KMS-11 (cell line): ENCODE measurements around the gene AFF1.

Experiments
- H2AFZ ChIP-seq: fragments of 200-600 bp; sonication (generic); 2 replicates; pipeline ENCODE4 v1.6.1; 2016; ENCODE audit warnings: antibody characterized with exemption, mixed run types, low read depth
- H3K27ac ChIP-seq: fragments of 200-600 bp; sonication (generic); 2 replicates; pipeline ENCODE4 v1.6.1; 2016; ENCODE audit warnings: mild to moderate bottlenecking, mixed run types
- H3K27me3 ChIP-seq: fragments of 200-600 bp; sonication (generic); 2 replicates; pipeline ENCODE4 v1.6.1; 2017; ENCODE audit warnings: mild to moderate bottlenecking, low read depth, mixed run types, moderate library complexity; ENCODE audit not compliant: insufficient read depth
- H3K36me3 ChIP-seq: fragments of 200-600 bp; sonication (generic); 2 replicates; pipeline ENCODE4 v1.6.1; 2017; ENCODE audit warnings: mild to moderate bottlenecking, mixed run types; ENCODE audit not compliant: insufficient read depth
- H3K4me1 ChIP-seq: fragments of 200-600 bp; sonication (generic); 2 replicates; pipeline ENCODE4 v1.6.1; 2016; ENCODE audit warnings: mild to moderate bottlenecking, low read depth, mixed run types; ENCODE audit not compliant: poor library complexity, severe bottlenecking
- H3K4me2 ChIP-seq: fragments of 200-600 bp; sonication (generic); 2 replicates; pipeline ENCODE4 v1.7.0; 2016; ENCODE audit warnings: mild to moderate bottlenecking, mixed run types
- H3K4me3 ChIP-seq: fragments of 200-600 bp; sonication (generic); IDR thresholded peaks from 2 replicates; pipeline ENCODE4 v1.6.1; 2017; ENCODE audit warnings: low read depth, low read length, mixed read lengths; ENCODE audit not compliant: insufficient read depth
- H3K79me2 ChIP-seq: fragments of 200-600 bp; sonication (generic); 2 replicates; pipeline ENCODE4 v1.6.1; 2016; ENCODE audit warnings: low read depth, mixed run types; ENCODE audit not compliant: insufficient read depth
- H3K9ac ChIP-seq: fragments of 200-600 bp; sonication (generic); 2 replicates; pipeline ENCODE4 v1.6.1; 2016; ENCODE audit warnings: mild to moderate bottlenecking, mixed run types
- H4K20me1 ChIP-seq: fragments of 200-600 bp; sonication (generic); 2 replicates; pipeline ENCODE4 v1.6.1; 2016; ENCODE audit warnings: mild to moderate bottlenecking, mixed run types; ENCODE audit not compliant: insufficient read depth
- TF ChIP-seq, protein P1 (sequence below): fragments of 200-600 bp; sonication (generic); conservative IDR thresholded peaks from 2 replicates; pipeline ENCODE4 v1.6.1; 2017; ENCODE audit warnings: low read depth, mild to moderate bottlenecking, antibody characterized with exemption, low read length, moderate library complexity, mixed read lengths

AFF1 gene

GRCh38 chr4:87015416-87015815, 80.6 kb downstream of the AFF1 start:
- Histone ChIP-seq H3K36me3 (no peaks in the 10 kb centered on the region), H3K79me2 (peaks cover 100% of the 10 kb centered on the region), H3K4me3 (no peak overlapping the region), H3K27ac (no peak overlapping the region), H3K4me1 (peaks cover 95% of the 10 kb centered on the region), H2AFZ (no peak overlapping the region), H3K9ac (no peak overlapping the region), H4K20me1 (peaks cover 65% of the 10 kb centered on the region), H3K4me2 (no peak overlapping the region), H3K27me3 (no peaks in the 10 kb centered on the region)
- TF ChIP-seq, protein P1, sequence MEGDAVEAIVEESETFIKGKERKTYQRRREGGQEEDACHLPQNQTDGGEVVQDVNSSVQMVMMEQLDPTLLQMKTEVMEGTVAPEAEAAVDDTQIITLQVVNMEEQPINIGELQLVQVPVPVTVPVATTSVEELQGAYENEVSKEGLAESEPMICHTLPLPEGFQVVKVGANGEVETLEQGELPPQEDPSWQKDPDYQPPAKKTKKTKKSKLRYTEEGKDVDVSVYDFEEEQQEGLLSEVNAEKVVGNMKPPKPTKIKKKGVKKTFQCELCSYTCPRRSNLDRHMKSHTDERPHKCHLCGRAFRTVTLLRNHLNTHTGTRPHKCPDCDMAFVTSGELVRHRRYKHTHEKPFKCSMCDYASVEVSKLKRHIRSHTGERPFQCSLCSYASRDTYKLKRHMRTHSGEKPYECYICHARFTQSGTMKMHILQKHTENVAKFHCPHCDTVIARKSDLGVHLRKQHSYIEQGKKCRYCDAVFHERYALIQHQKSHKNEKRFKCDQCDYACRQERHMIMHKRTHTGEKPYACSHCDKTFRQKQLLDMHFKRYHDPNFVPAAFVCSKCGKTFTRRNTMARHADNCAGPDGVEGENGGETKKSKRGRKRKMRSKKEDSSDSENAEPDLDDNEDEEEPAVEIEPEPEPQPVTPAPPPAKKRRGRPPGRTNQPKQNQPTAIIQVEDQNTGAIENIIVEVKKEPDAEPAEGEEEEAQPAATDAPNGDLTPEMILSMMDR, result no peak

DNA sequence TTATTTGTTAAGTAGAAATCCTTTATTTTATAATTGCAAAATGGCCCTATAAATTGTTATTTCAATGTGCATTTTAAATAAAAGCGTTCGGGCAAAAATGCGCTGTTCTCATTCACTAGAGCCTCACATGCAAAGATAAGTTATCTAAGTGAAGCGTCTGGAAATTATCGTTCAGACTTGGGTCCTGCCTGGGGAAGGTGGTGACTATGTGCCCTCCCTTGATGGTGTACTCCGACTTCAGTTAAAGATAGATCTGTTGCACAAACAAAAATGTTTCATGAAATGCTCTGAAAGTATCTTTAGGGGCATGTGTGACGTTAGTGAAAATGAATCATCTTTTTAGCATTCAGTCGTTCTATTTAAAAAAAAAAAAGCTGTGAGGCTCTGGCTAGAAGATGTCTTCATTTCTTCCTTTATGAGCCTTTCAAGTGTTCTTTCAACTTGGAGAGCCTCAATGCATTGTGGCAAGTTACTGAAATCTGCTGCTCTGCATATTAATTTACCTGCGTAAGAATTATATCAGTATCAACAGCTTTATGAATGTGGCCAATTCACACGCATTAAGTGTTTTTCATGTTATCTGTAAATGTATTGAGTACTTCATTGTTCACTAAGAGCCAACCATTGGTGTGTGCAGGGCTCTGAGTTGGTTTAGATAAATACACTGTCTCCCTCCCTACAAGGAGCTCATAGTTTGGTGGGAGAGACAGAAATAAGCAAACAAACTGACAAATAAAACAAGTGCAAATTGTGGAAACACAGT, 83.0 kb downstream of the AFF1 start:
- Histone ChIP-seq H3K4me2 (no peak overlapping the region), H3K4me1 (peaks cover 83% of the 10 kb centered on the region), H3K27me3 (no peaks in the 10 kb centered on the region), H3K79me2 (peaks cover 95% of the 10 kb centered on the region), H3K4me3 (no peak overlapping the region), H3K36me3 (no peaks in the 10 kb centered on the region), H4K20me1 (peaks cover 68% of the 10 kb centered on the region), H2AFZ (no peak overlapping the region), H3K27ac (no peak overlapping the region), H3K9ac (no peak overlapping the region)
- TF ChIP-seq, protein P1, result no peak

DNA sequence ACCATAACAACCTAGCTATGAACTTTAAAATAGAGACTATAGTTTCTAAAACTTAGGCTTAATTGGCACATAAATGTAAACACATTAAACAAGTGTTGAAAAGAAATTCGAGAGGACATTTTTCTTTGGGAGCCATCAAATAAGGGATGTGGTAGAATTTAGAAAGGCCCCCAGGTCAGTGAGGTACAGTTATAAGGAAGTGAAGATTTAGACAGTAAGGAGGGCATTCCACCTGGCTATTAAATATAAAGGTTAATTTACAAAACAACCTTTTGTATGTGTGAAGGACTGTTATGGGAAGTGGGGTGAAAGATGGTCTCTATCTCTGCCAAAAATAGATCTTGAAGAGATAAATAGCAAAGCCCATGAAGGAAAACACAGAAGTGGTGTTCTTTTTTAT, 83.9 kb downstream of the AFF1 start:
- Histone ChIP-seq H3K27me3 (no peaks in the 10 kb centered on the region), H3K9ac (no peak overlapping the region), H3K4me2 (no peak overlapping the region), H3K4me1 (peaks cover 73% of the 10 kb centered on the region), H4K20me1 (peaks cover 72% of the 10 kb centered on the region), H3K79me2 (peaks cover 95% of the 10 kb centered on the region), H3K4me3 (no peak overlapping the region), H2AFZ (no peak overlapping the region), H3K27ac (no peak overlapping the region), H3K36me3 (no peaks in the 10 kb centered on the region)
- TF ChIP-seq, protein P1, result no peak

DNA sequence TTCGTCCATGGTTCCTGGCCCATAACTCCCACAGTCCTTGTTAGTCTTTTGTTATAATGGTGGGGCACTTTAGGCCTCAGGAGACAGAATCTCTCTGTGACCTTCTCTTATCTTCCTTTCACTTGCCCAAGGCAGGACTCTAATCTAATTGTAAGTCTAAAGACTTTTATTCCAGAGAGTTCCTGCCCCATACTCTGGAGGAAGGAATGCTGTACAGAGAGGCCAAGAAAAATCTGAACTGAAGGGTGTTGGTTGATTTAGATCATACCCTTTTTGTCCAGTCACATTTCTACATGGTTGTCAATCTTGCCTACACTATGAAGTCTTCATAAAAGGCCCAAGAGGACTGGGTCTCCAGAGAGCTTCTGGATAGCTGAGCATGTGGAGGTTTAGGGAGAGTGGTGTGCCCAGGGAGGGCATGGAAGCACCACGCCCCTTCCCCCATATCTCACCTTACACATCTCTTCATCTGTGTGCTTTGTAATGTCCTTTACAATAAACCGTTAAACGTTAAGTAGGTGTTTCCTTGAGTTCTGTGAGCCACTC, 84.5 kb downstream of the AFF1 start:
- peaks cover 72% of the 10 kb centered on the region for H4K20me1 ChIP-seq
- no peak overlapping the region for H3K4me2 ChIP-seq
- TF ChIP-seq, protein P1, result no peak
- no peak overlapping the region for H3K27ac ChIP-seq
- no peak overlapping the region for H2AFZ ChIP-seq
- H3K4me1 ChIP-seq, result peaks cover 67% of the 10 kb centered on the region
- H3K9ac ChIP-seq, result no peak overlapping the region
- H3K79me2 ChIP-seq, result peaks cover 95% of the 10 kb centered on the region
- H3K36me3 ChIP-seq, result no peaks in the 10 kb centered on the region
- H3K27me3 ChIP-seq, result no peaks in the 10 kb centered on the region
- no peak overlapping the region for H3K4me3 ChIP-seq
